GM12873 (cell line): Measurements from ENCODE around the gene AKIRIN1.

Experiments
- CTCF ChIP-seq: IDR thresholded peaks from 2 replicates; pipeline ENCODE4 v1.5.1; 2012; ENCODE audit warnings: low read depth, mild to moderate bottlenecking, moderate library complexity, low read length, control low read depth; ENCODE audit not compliant: insufficient read depth; ENCODE audit errors: missing control alignments

The AKIRIN1 gene

GRCh38 chr1:39047374-39048229 is 56.5 kb downstream of the AKIRIN1 start:
- TF ChIP-seq CTCF: no peak

- TF ChIP-seq CTCF: no peak
Measured at GRCh38 chr1:39048745-39049370, 57.8 kb downstream of the AKIRIN1 start.

GRCh38 chr1:39050001-39050400 is 58.9 kb downstream of the AKIRIN1 start:
- no peak for TF ChIP-seq CTCF

- no peak for TF ChIP-seq CTCF
Measured at GRCh38 chr1:39051956-39052355, 60.9 kb downstream of the AKIRIN1 start.
